ENCODE data around the gene MYOM1. TPM values are rescaled to one million over a fixed set of nuclear protein-coding genes. Genes with fewer than 3 reads are reported as not detected.

Gene MYOM1
- total RNA-seq, 2 experiments from 2014 or later = 0.90 to 1.2 TPM

DNA sequence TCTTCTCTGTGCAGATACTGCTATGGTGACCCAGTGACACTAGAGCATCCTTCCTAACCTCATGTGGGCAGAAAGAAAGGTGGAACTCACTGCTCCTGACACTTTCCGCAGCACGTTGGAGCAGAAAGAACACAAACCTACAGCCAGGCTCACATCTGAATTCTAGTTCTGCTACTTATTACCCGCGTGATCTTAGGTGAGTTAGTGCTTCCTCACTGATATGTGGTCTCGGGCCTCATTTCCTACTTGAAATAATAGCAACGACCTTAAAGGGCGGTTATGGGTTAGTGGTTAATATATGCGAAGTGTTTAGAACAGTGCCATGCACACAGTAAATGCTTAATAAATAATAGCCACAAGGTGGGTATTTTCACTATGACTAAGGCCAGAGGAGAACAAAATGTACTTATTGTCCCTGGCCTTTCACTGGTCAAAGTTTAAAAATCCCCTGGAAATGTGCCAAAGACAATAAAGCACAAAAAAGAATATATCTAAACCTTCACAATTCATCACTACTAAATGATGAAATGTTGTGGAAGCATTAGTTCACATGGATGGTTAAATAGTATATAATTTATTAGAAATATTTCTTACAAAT is 66.6 kb downstream of the MYOM1 start:
- ChIA-PET POLR2A (interaction anchor here (0.5 kb wide), 1 partner anchor 95 kb away, joined by 4 read pairs; no protein-coding TSS in a partner anchor), CTCF (interaction anchor here (2.5 to 2.7 kb wide), 3 partner anchors 90 to 159 kb away, joined by 18 to 55 read pairs (median 33); partner anchors contain the start of gene MYL12A)
- H3K27ac Mint-ChIP-seq = no peak overlapping the region
- H3K9me3 Mint-ChIP-seq = no peaks in the 10 kb centered on the region
- peaks cover 6% of the 10 kb centered on the region for H3K4me1 Mint-ChIP-seq (ENCODE audit: low read depth)
- intact Hi-C loops (cut with micrococcal nuclease) = loop anchor here (10.0 kb wide), 1 partner anchor 58 kb away; no protein-coding TSS in a partner anchor
- no peaks in the 10 kb centered on the region for H3K36me3 Mint-ChIP-seq
- no peak overlapping the region for H3K4me3 Mint-ChIP-seq
- no peak for DNase-seq
- no peaks in the 10 kb centered on the region for H3K27me3 Mint-ChIP-seq

DNA sequence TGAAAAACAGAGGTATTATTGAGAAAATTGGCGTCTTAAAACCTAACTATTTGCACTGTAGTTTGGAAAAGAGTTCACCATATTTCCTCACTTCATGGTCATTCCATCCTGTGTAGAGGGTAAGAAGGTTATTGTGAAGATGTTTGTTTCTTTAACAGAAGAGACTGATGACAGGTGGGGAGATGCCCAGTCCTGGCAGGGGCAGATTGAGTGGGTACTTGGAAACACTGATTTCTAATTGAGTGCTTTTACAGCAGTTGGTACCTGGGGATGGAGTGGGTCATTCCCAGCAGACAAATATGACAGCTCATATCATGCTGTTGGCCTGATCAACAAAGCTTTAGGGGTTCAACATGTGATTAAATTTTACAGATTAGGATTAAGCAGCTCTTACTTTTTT is 67.5 kb downstream of the MYOM1 start:
- CTCF ChIA-PET = interaction anchor here (0.8 to 2.7 kb wide), 23 partner anchors 9 to 516 kb away, joined by 3 to 55 read pairs (median 7); partner anchors contain the start of gene MYL12A

DNA sequence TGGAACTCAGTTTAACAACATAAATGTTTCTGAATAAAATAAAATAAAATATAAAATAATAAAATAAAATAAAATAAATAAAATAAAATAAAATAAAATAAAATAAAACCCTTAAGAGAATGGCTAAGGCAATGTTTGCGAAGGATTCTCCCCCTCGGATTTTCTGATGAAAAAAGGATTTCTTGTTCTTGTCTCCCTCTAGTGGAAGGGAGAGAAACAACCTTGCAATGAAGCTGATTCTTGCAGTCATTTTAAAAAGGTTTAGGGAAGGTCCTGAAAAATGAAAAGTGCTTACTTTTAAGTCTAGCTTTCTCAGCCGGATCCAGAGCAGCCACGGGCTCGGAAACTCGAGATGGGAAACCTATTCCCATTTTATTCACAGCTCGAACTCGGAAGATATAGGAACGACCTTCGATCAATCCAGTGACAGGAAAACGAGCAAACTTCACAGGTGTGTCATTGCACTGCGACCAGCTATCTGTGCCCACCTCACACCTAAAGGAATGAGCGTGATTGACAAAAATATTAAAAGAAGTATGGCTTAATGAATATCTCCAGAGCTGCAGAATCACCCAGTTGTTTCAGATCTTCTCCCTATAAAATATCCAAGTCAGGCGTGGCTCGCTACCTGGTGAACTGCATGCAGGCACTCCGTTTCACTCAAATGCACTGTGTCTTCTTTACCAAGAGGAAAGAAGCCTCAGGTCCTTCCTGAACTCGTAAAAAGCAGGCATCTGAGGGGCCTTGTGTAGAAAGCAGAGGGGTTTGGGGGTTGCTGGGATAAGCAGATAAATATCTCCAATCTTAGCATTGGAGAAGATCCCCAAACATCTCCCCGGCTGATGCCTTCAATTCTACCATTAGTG is 68.1 kb downstream of the MYOM1 start:
- no peak for DNase-seq
- intact Hi-C loops (cut with micrococcal nuclease) = loop anchor here (1.0 to 10.0 kb wide), 5 partner anchors 57 to 219 kb away; no protein-coding TSS in a partner anchor

More for the DNA sequence above, 67.5 kb downstream of the MYOM1 start:
- Mint-ChIP-seq H3K9me3 (no peaks in the 10 kb centered on the region), H3K27me3 (no peaks in the 10 kb centered on the region), H3K36me3 (no peaks in the 10 kb centered on the region), H3K4me3 (no peak overlapping the region), H3K27ac (no peak overlapping the region), H3K4me1 (ENCODE audit: low read depth) (peaks cover 6% of the 10 kb centered on the region)
- no peak for DNase-seq
- POLR2A ChIA-PET = interaction anchor here (0.5 kb wide), 1 partner anchor 96 kb away, joined by 4 read pairs; no protein-coding TSS in a partner anchor
- intact Hi-C loops (cut with micrococcal nuclease) = loop anchor here (10.0 kb wide), 1 partner anchor 57 kb away; no protein-coding TSS in a partner anchor

DNA sequence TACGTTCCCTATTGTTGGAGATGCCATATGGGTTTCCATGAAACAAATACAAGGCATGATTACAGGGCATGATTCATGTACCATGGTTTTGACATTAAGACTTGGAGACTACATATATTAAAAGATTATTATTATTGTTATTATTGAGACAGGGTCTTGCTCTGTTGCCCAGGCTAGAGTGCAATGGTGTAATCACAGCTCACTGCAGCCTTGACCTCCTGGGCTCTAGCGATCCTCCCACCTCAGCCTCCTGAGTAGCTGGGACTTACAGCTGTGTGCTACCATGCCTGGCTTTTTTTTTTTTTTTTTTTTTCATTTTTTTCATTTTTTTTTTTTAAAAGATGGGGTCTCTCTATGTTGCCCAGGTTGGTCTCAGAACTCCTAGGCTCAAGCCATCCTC is 69.1 kb downstream of the MYOM1 start:
- POLR2A ChIA-PET = no interaction called here
- intact Hi-C loops (cut with micrococcal nuclease) = loop anchor here (1.0 to 10.0 kb wide), 5 partner anchors 56 to 218 kb away; no protein-coding TSS in a partner anchor
- DNase-seq = no peak
- H3K27ac Mint-ChIP-seq = no peak overlapping the region
- no peaks in the 10 kb centered on the region for H3K36me3 Mint-ChIP-seq
- H3K9me3 Mint-ChIP-seq = no peaks in the 10 kb centered on the region
- no peaks in the 10 kb centered on the region for H3K27me3 Mint-ChIP-seq
- peaks cover 6% of the 10 kb centered on the region for H3K4me1 Mint-ChIP-seq (ENCODE audit: low read depth)
- no peak overlapping the region for H3K4me3 Mint-ChIP-seq
- CTCF ChIA-PET = interaction anchor here (1.3 to 2.7 kb wide), 8 partner anchors 88 to 267 kb away, joined by 3 to 55 read pairs (median 14); partner anchors contain the start of gene MYL12A

More for the DNA sequence above, 68.1 kb downstream of the MYOM1 start:
- H3K4me3 Mint-ChIP-seq = no peak overlapping the region
- peaks cover 6% of the 10 kb centered on the region for H3K4me1 Mint-ChIP-seq (ENCODE audit: low read depth)
- no peaks in the 10 kb centered on the region for H3K27me3 Mint-ChIP-seq
- ChIA-PET CTCF (interaction anchor here (0.6 to 2.7 kb wide), 54 partner anchors 10 to 515 kb away, joined by 3 to 55 read pairs (median 4); partner anchors contain the start of gene MYL12A), POLR2A (no interaction called here)
- H3K9me3 Mint-ChIP-seq = no peaks in the 10 kb centered on the region
- H3K36me3 Mint-ChIP-seq = no peaks in the 10 kb centered on the region
- no peak overlapping the region for H3K27ac Mint-ChIP-seq

DNA sequence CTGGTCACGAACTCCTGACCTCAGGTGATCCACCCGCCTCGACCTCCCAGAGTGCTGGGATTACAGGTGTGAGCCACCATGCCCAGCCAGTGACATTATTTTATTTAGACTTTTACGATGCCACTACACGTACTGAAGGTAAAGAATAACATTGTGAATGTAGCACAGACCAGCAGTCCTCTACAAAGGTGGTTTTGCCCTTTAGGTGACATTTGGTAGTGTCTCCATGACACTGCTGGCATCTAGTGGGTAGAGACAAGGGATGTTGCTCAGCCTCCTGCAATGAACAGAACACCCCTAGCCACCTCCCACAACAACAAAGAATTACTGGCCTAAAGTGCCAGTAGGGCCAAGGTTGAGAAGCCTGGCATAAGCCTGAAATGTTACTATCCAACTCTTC is 69.5 kb downstream of the MYOM1 start:
- Mint-ChIP-seq H3K9me3 (no peaks in the 10 kb centered on the region), H3K27ac (no peak overlapping the region), H3K4me3 (no peak overlapping the region), H3K27me3 (no peaks in the 10 kb centered on the region), H3K36me3 (no peaks in the 10 kb centered on the region), H3K4me1 (ENCODE audit: low read depth) (peaks cover 6% of the 10 kb centered on the region)
- no peak for DNase-seq
- ChIA-PET POLR2A (no interaction called here), CTCF (interaction anchor here (1.6 to 2.7 kb wide), 2 partner anchors 87 to 250 kb away, joined by 4 to 18 read pairs; no protein-coding TSS in a partner anchor)
- intact Hi-C loops (cut with micrococcal nuclease) = loop anchor here (2.0 to 10.0 kb wide), 3 partner anchors 55 to 155 kb away; no protein-coding TSS in a partner anchor

DNA sequence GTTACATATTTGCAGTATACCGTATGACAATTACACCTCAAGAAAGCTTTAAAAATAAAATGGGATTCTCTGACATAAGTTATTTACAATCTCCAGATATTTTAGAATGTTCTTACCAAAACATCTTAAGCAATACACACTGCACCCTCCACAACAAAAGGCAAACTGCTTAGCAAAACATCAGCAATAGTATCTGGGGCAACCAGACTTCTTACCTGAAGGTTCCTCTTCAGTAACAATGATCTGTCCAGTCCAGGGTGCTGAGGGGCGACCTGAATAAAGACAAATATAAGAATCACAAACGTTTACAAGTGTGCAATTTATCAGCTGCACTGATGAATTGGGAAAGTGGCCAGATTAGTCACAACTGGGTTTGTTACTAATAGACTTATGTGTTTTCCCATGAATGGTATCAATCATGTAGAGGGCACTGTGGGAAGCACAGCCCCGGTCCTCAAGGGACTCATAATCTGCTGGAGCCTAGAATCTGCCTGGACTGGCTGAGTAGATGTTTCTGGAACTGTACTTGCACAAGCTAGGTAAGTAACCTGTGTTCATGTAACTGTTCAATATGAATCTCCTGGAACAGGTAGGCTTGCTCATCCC is 70.7 kb downstream of the MYOM1 start:
- Mint-ChIP-seq H3K9me3 (no peaks in the 10 kb centered on the region), H3K4me1 (ENCODE audit: low read depth) (peaks cover 6% of the 10 kb centered on the region), H3K27me3 (no peaks in the 10 kb centered on the region), H3K27ac (no peak overlapping the region), H3K36me3 (no peaks in the 10 kb centered on the region), H3K4me3 (no peak overlapping the region)
- intact Hi-C loops (cut with micrococcal nuclease) = no loop called here
- no peak for DNase-seq
- ChIA-PET POLR2A (no interaction called here), CTCF (interaction anchor here (0.6 to 1.4 kb wide), 3 partner anchors 20 to 97 kb away, joined by 3 to 5 read pairs (median 3); no protein-coding TSS in a partner anchor)

DNA sequence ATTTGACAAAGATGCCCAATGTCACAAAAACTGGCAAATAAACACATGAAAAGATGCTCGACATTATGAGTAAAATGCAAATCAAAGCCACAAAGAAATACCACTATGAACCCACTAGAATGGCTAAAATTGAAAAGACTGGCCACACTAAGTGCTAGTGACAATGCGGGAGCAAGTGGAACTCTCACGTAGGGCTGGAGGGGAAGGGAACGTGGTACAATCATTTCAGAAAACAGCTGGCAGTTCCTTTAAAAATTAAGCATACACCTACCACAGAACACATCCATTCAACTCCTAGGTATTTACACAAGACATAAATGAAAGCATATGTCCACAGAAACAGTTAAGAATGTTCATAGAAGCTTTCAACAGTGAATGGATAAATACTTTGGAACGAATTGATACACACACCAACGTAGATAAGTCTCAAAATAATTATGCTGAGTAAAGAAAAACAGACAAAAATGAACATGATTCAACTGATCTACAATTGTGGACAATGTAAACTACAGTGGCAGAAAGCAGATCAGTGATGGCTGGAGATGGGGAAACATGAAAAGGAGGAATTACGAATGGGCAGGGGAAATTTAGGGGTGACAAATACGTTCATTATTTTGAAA is 71.7 kb downstream of the MYOM1 start:
- intact Hi-C loops (cut with micrococcal nuclease) = no loop called here
- Mint-ChIP-seq H3K36me3 (peaks cover 2% of the 10 kb centered on the region), H3K4me1 (ENCODE audit: low read depth) (peaks cover 6% of the 10 kb centered on the region), H3K27me3 (no peaks in the 10 kb centered on the region), H3K9me3 (peaks cover 4% of the 10 kb centered on the region), H3K27ac (no peak overlapping the region), H3K4me3 (no peak overlapping the region)
- POLR2A ChIA-PET = no interaction called here
- CTCF ChIA-PET = interaction anchor here (1.1 to 1.4 kb wide), 3 partner anchors 19 to 163 kb away, joined by 3 to 5 read pairs (median 3); no protein-coding TSS in a partner anchor
- DNase-seq = no peak

DNA sequence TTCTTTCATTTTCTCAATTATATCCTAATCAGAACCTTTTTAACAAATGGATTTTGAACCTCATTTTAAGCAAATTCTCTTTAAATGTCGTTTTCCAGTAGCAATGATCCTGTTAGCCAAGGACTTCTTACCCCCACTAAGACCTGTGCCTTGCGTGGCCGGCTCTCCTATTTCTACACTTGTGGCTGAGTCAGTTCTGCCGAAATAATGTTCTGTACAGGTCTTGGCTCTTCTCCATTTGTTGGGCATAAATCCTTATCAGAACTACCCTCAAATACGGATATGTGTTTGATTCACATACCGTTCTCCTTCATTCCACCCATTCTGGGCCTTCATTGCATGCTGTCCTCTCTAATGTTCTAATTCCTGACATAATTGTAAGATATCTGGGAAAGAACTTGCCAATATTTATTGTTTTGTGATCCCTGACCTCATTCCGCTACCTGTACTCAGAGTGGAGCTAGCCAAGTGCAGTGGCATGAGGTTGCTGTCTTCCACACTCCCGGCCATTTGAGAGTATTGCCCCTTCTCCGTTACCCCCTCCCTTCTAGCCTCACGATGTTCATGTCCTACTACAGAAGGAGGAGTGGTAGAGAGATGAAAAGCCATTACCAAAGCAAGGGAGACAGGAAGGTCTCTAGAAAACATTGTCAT is 78.7 kb downstream of the MYOM1 start:
- no peak overlapping the region for H3K27ac Mint-ChIP-seq
- peaks cover 10% of the 10 kb centered on the region for H3K9me3 Mint-ChIP-seq
- H3K4me3 Mint-ChIP-seq = no peak overlapping the region
- no peaks in the 10 kb centered on the region for H3K4me1 Mint-ChIP-seq (ENCODE audit: low read depth)
- DNase-seq = no peak
- intact Hi-C loops (cut with micrococcal nuclease) = no loop called here
- ChIA-PET CTCF (interaction anchor here (0.7 to 1.2 kb wide), 2 partner anchors 10 to 11 kb away, joined by 3 to 4 read pairs; no protein-coding TSS in a partner anchor), POLR2A (no interaction called here)
- H3K27me3 Mint-ChIP-seq = no peaks in the 10 kb centered on the region
- peaks cover 2% of the 10 kb centered on the region for H3K36me3 Mint-ChIP-seq

DNA sequence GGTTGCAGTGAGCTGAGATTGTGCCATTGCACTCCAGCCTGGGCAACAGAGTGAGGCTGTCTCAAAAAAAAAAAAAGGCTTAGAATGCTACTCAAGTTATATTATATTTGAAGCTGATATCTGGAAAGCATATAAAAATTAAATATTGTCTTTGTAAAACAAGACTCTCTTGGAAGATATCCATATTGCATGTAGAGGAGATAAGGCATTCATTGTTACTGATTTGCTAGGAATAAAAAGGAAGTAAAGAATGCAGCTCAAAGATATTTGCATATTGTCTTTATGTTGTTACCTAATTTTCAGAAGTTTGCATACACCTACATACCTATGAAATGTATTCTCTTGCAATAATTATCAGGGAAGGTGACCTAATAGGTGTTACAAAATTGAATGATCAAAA is 79.4 kb downstream of the MYOM1 start:
- no peaks in the 10 kb centered on the region for H3K27me3 Mint-ChIP-seq
- H3K27ac Mint-ChIP-seq = no peak overlapping the region
- H3K36me3 Mint-ChIP-seq = peaks cover 2% of the 10 kb centered on the region
- DNase-seq = no peak
- POLR2A ChIA-PET = interaction anchor here (0.6 kb wide), 1 partner anchor 130 kb away, joined by 3 read pairs; no protein-coding TSS in a partner anchor
- no peak overlapping the region for H3K4me3 Mint-ChIP-seq
- no peaks in the 10 kb centered on the region for H3K4me1 Mint-ChIP-seq (ENCODE audit: low read depth)
- CTCF ChIA-PET = interaction anchor here (0.7 to 1.8 kb wide), 2 partner anchors 10 to 16 kb away, joined by 3 to 4 read pairs; no protein-coding TSS in a partner anchor
- intact Hi-C loops (cut with micrococcal nuclease) = no loop called here
- H3K9me3 Mint-ChIP-seq = peaks cover 10% of the 10 kb centered on the region

DNA sequence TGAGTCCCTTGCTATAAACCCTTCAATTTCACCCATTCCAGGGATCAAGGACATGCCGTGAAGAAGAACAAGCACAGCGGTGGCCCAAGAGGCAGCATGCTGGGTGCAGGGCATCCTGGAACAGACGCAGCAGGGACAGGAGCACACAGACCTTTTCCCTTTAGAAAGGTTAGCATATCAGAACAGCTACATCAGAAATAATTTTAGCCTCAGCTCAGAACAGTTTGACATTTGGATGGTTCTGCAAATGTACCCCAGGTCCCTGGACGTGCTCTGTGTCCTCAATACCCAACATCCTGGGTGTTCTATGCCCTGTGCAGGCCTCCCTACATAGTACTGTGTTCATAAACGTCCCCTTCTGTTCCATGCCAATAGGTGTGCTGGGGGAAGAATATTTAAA is 80.4 kb downstream of the MYOM1 start:
- intact Hi-C loops (cut with micrococcal nuclease) = no loop called here
- H3K36me3 Mint-ChIP-seq = peaks cover 2% of the 10 kb centered on the region
- CTCF ChIA-PET = interaction anchor here (0.9 to 2.3 kb wide), 4 partner anchors 11 to 84 kb away, joined by 3 to 17 read pairs (median 7); no protein-coding TSS in a partner anchor
- peaks cover 10% of the 10 kb centered on the region for H3K9me3 Mint-ChIP-seq
- no peak for DNase-seq
- no peaks in the 10 kb centered on the region for H3K27me3 Mint-ChIP-seq
- H3K27ac Mint-ChIP-seq = no peak overlapping the region
- H3K4me3 Mint-ChIP-seq = no peak overlapping the region
- POLR2A ChIA-PET = interaction anchor here (0.6 kb wide), 1 partner anchor 129 kb away, joined by 3 read pairs; no protein-coding TSS in a partner anchor
- no peaks in the 10 kb centered on the region for H3K4me1 Mint-ChIP-seq (ENCODE audit: low read depth)

All from activated CD4-positive, alpha-beta memory T cell treated with anti-CD3 and anti-CD28 coated beads for 36 hours (primary cell).